IMR-90 (cell line): Measurements from ENCODE around the gene MS4A13. TPM values are rescaled to one million over a fixed set of nuclear protein-coding genes. Genes with fewer than 3 reads are reported as not detected.
"Not testable (repeated sequence)": the region's sequence is repeated elsewhere in the genome, so short reads cannot be mapped to it uniquely, and the experiment has no call there.

Experiments
- ATAC-seq: fragments of 200-7000 bp; cut with Tn5 transposase; 2 replicates; pipeline ENCODE4 v1.9.1; 2020; ENCODE audit warnings: low read depth, mild to moderate bottlenecking, moderate library complexity
- BruUV-seq: library from RNA; stranded (reverse); fragments of 400-500 nt; replicated peaks from 2 replicates; lab custom pipeline; 2021; lab: Mats Ljungman, UMichigan
- CTCF ChIA-PET: fragments of 300-600 bp; formaldehyde crosslinking; extraction: SDS; loops from one replicate; lab custom pipeline; 2021; ENCODE audit warnings: antibody characterized with exemption; lab: Yijun Ruan, JAX
- POLR2A ChIA-PET: fragments of 300-600 bp; sonication (Branson Sonifier 250); formaldehyde crosslinking; loops from one replicate; lab custom pipeline; 2022; ENCODE audit warnings: antibody characterized with exemption; ENCODE audit not compliant: unreplicated experiment; lab: Charles Lee
- DNase-seq: peaks from one replicate; pipeline ENCODE4 v3.0.0; 2013
- H2AFZ ChIP-seq: replicated peaks from 2 replicates; pipeline ENCODE3; 2013; ENCODE audit warnings: low read length, mild to moderate bottlenecking; ENCODE audit not compliant: poor library complexity
- H2AK5ac ChIP-seq: 2 replicates; pipeline ENCODE4 v1.6.1; 2013; ENCODE audit warnings: low read depth, low read length, inconsistent platforms
- H2AK9ac ChIP-seq: replicated peaks from 2 replicates; pipeline ENCODE3; 2013; ENCODE audit warnings: mild to moderate bottlenecking, low read depth, low read length, moderate library complexity; ENCODE audit not compliant: poor library complexity
- H2BK120ac ChIP-seq: 2 replicates; pipeline ENCODE4 v1.6.1; 2013; ENCODE audit warnings: low read depth, low read length, inconsistent platforms
- H2BK15ac ChIP-seq: 3 replicates; pipeline ENCODE4 v1.6.1; 2013; ENCODE audit warnings: low read depth, low read length, inconsistent platforms
- H2BK20ac ChIP-seq: 2 replicates; pipeline ENCODE4 v1.6.1; 2013; ENCODE audit warnings: low read depth, mild to moderate bottlenecking, inconsistent platforms, low read length, moderate library complexity
- H2BK5ac ChIP-seq: 2 replicates; pipeline ENCODE4 v1.6.1; 2013; ENCODE audit warnings: mild to moderate bottlenecking, low read depth, low read length, inconsistent platforms; ENCODE audit not compliant: poor library complexity, severe bottlenecking
- H3K14ac ChIP-seq: replicated peaks from 2 replicates; pipeline ENCODE4 v1.6.1; 2013; ENCODE audit warnings: low read depth, low read length, inconsistent platforms
- H3K18ac ChIP-seq: 2 replicates; pipeline ENCODE4 v1.6.1; 2013; ENCODE audit warnings: low read depth, low read length, control low read depth
- H3K23ac ChIP-seq: 2 replicates; pipeline ENCODE4 v1.6.1; 2013; ENCODE audit warnings: low read depth, low read length, inconsistent platforms
- H3K27ac ChIP-seq: 2 replicates; pipeline ENCODE4 v1.5.1; 2013; ENCODE audit warnings: mild to moderate bottlenecking, control low read depth, low read length; ENCODE audit not compliant: insufficient read depth
- H3K27me3 ChIP-seq: 2 replicates; pipeline ENCODE4 v1.6.1; 2013; ENCODE audit warnings: low read length; ENCODE audit not compliant: control insufficient read depth, insufficient read depth
- H3K36me3 ChIP-seq: 2 replicates; pipeline ENCODE4 v1.6.1; 2013; ENCODE audit warnings: low read length, mixed read lengths; ENCODE audit not compliant: control insufficient read depth, insufficient read depth
- H3K4ac ChIP-seq: 2 replicates; pipeline ENCODE4 v1.6.1; 2013; ENCODE audit warnings: low read depth, low read length, inconsistent platforms
- H3K4me1 ChIP-seq: 2 replicates; pipeline ENCODE4 v1.6.1; 2013; ENCODE audit warnings: low read length, mixed read lengths; ENCODE audit not compliant: control insufficient read depth, insufficient read depth
- H3K4me2 ChIP-seq: 2 replicates; pipeline ENCODE4 v1.6.1; 2013; ENCODE audit warnings: low read depth, mild to moderate bottlenecking, control low read depth, low read length, moderate library complexity
- H3K4me3 ChIP-seq: 2 replicates; pipeline ENCODE4 v1.5.1; 2013; ENCODE audit warnings: low read depth, mild to moderate bottlenecking, control low read depth, low read length, moderate library complexity; ENCODE audit not compliant: insufficient read depth
- H3K56ac ChIP-seq: 2 replicates; pipeline ENCODE4 v1.6.1; 2013; ENCODE audit warnings: low read length, inconsistent platforms; ENCODE audit not compliant: insufficient read depth; ENCODE audit errors: extremely low read depth
- H3K79me1 ChIP-seq, 2 experiments: 2 replicates each; pipeline ENCODE4 v1.6.1; 2013; ENCODE audit warnings: low read length in 2 of 2, inconsistent platforms in 1 of 2, low read depth in 1 of 2
- H3K9ac ChIP-seq: 2 replicates; pipeline ENCODE4 v1.6.1; 2013; ENCODE audit warnings: low read depth, low read length, control low read depth
- H3K9me1 ChIP-seq: 2 replicates; pipeline ENCODE4 v1.6.1; 2013; ENCODE audit warnings: low read length, inconsistent platforms; ENCODE audit not compliant: insufficient read depth
- H3K9me3 ChIP-seq: 2 replicates; pipeline ENCODE4 v1.6.1; 2013; ENCODE audit warnings: low read length; ENCODE audit not compliant: control insufficient read depth, insufficient read depth
- H4K20me1 ChIP-seq: 2 replicates; pipeline ENCODE4 v1.6.1; 2013; ENCODE audit warnings: low read length, inconsistent platforms; ENCODE audit not compliant: insufficient read depth
- H4K5ac ChIP-seq: 2 replicates; pipeline ENCODE4 v1.6.1; 2013; ENCODE audit warnings: mild to moderate bottlenecking, low read depth, low read length, control low read depth
- H4K8ac ChIP-seq, 2 experiments: 2 replicates each; pipeline ENCODE4 v1.6.1; 2013; ENCODE audit warnings: low read depth in 2 of 2, low read length in 2 of 2, control low read depth in 1 of 2, inconsistent platforms in 1 of 2
- H4K91ac ChIP-seq: 2 replicates; pipeline ENCODE4 v1.6.1; 2013; ENCODE audit warnings: low read depth, low read length, inconsistent platforms; ENCODE audit not compliant: insufficient read depth
- WGBS, 2 experiments: methylation state at CpG; one replicate each; pipeline versions ENCODE4 v1.1.5 to v1.1.7; 2013; ENCODE audit warnings: missing lambda C conversion rate in 2 of 2; ENCODE audit not compliant: insufficient read length in 1 of 2; ENCODE audit errors: extremely low coverage in 2 of 2; 5-methylcytosine and 5-hydroxymethylcytosine counted together
- dilution Hi-C: fragments of 300-500 bp; cut with HindIII; formaldehyde crosslinking; loops from one replicate; pipeline ENCODE4 v1.14.3; 2018; ENCODE audit warnings: low sequenced_read_pairs; ENCODE audit not compliant: unreplicated experiment
- in situ Hi-C: fragments of 300-500 bp; cut with MboI; formaldehyde crosslinking; loops from 3 replicates; pipeline ENCODE4 v1.14.3; 2019; ENCODE audit warnings: low sequenced_read_pairs, inconsistent platforms, mixed read lengths
- intact Hi-C: fragments of 100-400 bp; cut with micrococcal nuclease; formaldehyde crosslinking; loops from 2 replicates; pipeline ENCODE4 v1.10.0; 2022
- polyA plus RNA-seq, 3 experiments: library from polyadenylated mRNA; depleted of rRNA; stranded (reverse); fragments of >200 nt; gene quantifications; 2 replicates each; pipeline ENCODE4 v1.2.3, GENCODE V29; 2012; ENCODE audit warnings: low replicate concordance in 1 of 3
- total RNA-seq: library from RNA; depleted of rRNA; stranded (reverse); fragments of >200 nt; gene quantifications from 2 replicates; pipeline ENCODE4 v1.2.3, GENCODE V29; 2012

Gene MS4A13
- total and polyA plus RNA-seq, 2 of the 4 experiments (the other 2 are of a cell fraction) = not detected

DNA sequence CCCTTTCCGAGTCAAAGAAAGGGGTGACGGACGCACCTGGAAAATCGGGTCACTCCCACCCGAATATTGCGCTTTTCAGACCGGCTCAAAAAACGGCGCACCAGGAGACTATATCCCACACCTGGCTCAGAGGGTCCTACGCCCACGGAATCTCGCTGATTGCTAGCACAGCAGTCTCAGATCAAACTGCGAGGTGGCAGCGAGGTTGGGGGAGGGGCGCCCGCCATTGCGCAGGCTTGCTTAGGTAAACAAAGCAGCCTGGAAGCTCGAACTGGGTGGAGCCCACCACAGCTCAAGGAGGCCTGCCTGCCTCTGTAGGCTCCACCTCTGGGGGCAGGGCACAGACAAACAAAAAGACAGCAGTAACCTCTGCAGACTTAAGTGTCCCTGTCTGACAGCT lies 17.2 kb downstream of the MS4A13 start:
- dilution Hi-C loops, H3K27me3 ChIP-seq, H2AK5ac ChIP-seq, H3K9me1 ChIP-seq, H3K4ac ChIP-seq, BruUV-seq, intact Hi-C loops, H2BK120ac ChIP-seq, H3K79me1 ChIP-seq, H2BK15ac ChIP-seq, H2AFZ ChIP-seq, ATAC-seq, H3K9me3 ChIP-seq, H4K5ac ChIP-seq, POLR2A ChIA-PET, H2BK5ac ChIP-seq, H4K20me1 ChIP-seq, CTCF ChIA-PET, H3K18ac ChIP-seq, H3K4me1 ChIP-seq, H3K56ac ChIP-seq, in situ Hi-C loops, H3K27ac ChIP-seq, H3K9ac ChIP-seq, DNase-seq, H4K8ac ChIP-seq, H3K4me2 ChIP-seq, H3K4me3 ChIP-seq, H3K14ac ChIP-seq, H2BK20ac ChIP-seq, H4K91ac ChIP-seq, H2AK9ac ChIP-seq, H3K23ac ChIP-seq, H3K36me3 ChIP-seq: not testable (repeated sequence)
- no CpG with 5 or more reads among the region's 18 CpGs for WGBS, 2 experiments

- H3K4me3 ChIP-seq, dilution Hi-C loops, H3K27ac ChIP-seq, H3K4me2 ChIP-seq, in situ Hi-C loops, H3K79me1 ChIP-seq, H3K56ac ChIP-seq, H3K9me3 ChIP-seq, H3K9me1 ChIP-seq, H2BK120ac ChIP-seq, DNase-seq, H3K14ac ChIP-seq, H3K9ac ChIP-seq, H2BK5ac ChIP-seq, H3K23ac ChIP-seq, ATAC-seq, H3K27me3 ChIP-seq, H2BK20ac ChIP-seq, H2AFZ ChIP-seq, H3K36me3 ChIP-seq, H4K5ac ChIP-seq, H3K4ac ChIP-seq, H4K8ac ChIP-seq, POLR2A ChIA-PET, BruUV-seq, intact Hi-C loops, H4K20me1 ChIP-seq, H2AK5ac ChIP-seq, H3K18ac ChIP-seq, H2AK9ac ChIP-seq, H3K4me1 ChIP-seq, CTCF ChIA-PET, H4K91ac ChIP-seq, H2BK15ac ChIP-seq: not testable (repeated sequence)
Observed at GRCh38 chr11:60538627-60539026, 23.4 kb downstream of the MS4A13 start.
